GM23338 (cell line): ENCODE measurements around the gene FGFR2. TPM values are rescaled to one million over a fixed set of nuclear protein-coding genes. Genes with fewer than 3 reads are reported as not detected.
A peak's percentile ranks its signal among the peaks of the same experiment; 100 is the strongest.

Experiments used
- ATAC-seq: fragments of 200-7000 bp; cut with Tn5 transposase; 3 replicates; pipeline ENCODE4 v1.9.1; 2020
- DNase-seq: peaks from one replicate; pipeline ENCODE4 v3.0.0-alpha.2; 2015; ENCODE audit warnings: low spot score
- H2AFZ ChIP-seq: fragments of 200-600 bp; sonication (generic); 2 replicates; pipeline ENCODE4 v1.8.0; 2016; ENCODE audit warnings: antibody characterized with exemption, mild to moderate bottlenecking, moderate library complexity
- H3F3A ChIP-seq: fragments of 200-600 bp; sonication (generic); replicated peaks from 2 replicates; pipeline ENCODE4 v1.8.0; 2017; ENCODE audit warnings: antibody characterized with exemption, mixed run types, low read depth
- H3K27ac ChIP-seq: fragments of 200-600 bp; sonication (generic); 2 replicates; pipeline ENCODE4 v1.6.1; 2016; ENCODE audit warnings: low read depth
- H3K27me3 ChIP-seq: fragments of 200-600 bp; sonication (generic); 2 replicates; pipeline ENCODE4 v1.8.0; 2016; ENCODE audit warnings: mild to moderate bottlenecking, mixed run types, moderate library complexity; ENCODE audit not compliant: insufficient read depth
- H3K36me3 ChIP-seq: fragments of 200-600 bp; sonication (generic); 2 replicates; pipeline ENCODE4 v1.8.0; 2016; ENCODE audit warnings: mild to moderate bottlenecking; ENCODE audit not compliant: insufficient read depth
- H3K4me1 ChIP-seq: fragments of 200-600 bp; sonication (generic); 2 replicates; pipeline ENCODE4 v1.8.0; 2016; ENCODE audit warnings: mild to moderate bottlenecking, moderate library complexity; ENCODE audit not compliant: insufficient read depth
- H3K4me2 ChIP-seq: fragments of 200-600 bp; sonication (generic); 2 replicates; pipeline ENCODE4 v1.7.1; 2017; ENCODE audit warnings: mixed run types
- H3K4me3 ChIP-seq: fragments of 200-600 bp; sonication (generic); 2 replicates; pipeline ENCODE4 v1.6.1; 2016; ENCODE audit warnings: mixed run types
- H3K79me2 ChIP-seq: fragments of 200-600 bp; sonication (generic); replicated peaks from 2 replicates; pipeline ENCODE4 v1.8.0; 2017; ENCODE audit warnings: mild to moderate bottlenecking; ENCODE audit not compliant: insufficient read depth
- H3K9me2 ChIP-seq: fragments of 200-600 bp; sonication (generic); 2 replicates; pipeline ENCODE4 v1.8.0; 2017; ENCODE audit not compliant: insufficient read depth
- H4K20me1 ChIP-seq: fragments of 200-600 bp; sonication (generic); replicated peaks from 2 replicates; pipeline ENCODE4 v1.8.0; 2017; ENCODE audit warnings: mild to moderate bottlenecking; ENCODE audit not compliant: insufficient read depth
- H3K27ac Mint-ChIP-seq: 2 replicates; pipeline ENCODE4 v1.8.0; 2020; ENCODE audit warnings: inconsistent platforms, mild to moderate bottlenecking, moderate library complexity, mixed read lengths
- H3K27me3 Mint-ChIP-seq: 3 replicates; pipeline ENCODE4 v1.8.0; 2022; ENCODE audit warnings: low read depth, mild to moderate bottlenecking, moderate library complexity, mixed read lengths, inconsistent platforms; ENCODE audit not compliant: insufficient read depth, poor library complexity
- H3K36me3 Mint-ChIP-seq: 3 replicates; pipeline ENCODE4 v1.8.0; 2021; ENCODE audit warnings: low read depth, mild to moderate bottlenecking, inconsistent platforms, moderate library complexity, mixed read lengths
- H3K4me1 Mint-ChIP-seq: 3 replicates; pipeline ENCODE4 v1.8.0; 2020; ENCODE audit warnings: mild to moderate bottlenecking, inconsistent platforms, mixed read lengths
- H3K4me3 Mint-ChIP-seq: 3 replicates; pipeline ENCODE4 v1.8.0; 2021; ENCODE audit warnings: moderate library complexity, mild to moderate bottlenecking, inconsistent platforms, mixed read lengths
- H3K9me3 Mint-ChIP-seq: 3 replicates; pipeline ENCODE4 v1.8.0; 2020; ENCODE audit warnings: moderate library complexity, mild to moderate bottlenecking, inconsistent platforms, mixed read lengths
- CREB1 ChIP-seq: fragments of 250-450 bp; sonication (Bioruptor Pico); IDR thresholded peaks from 2 replicates; pipeline ENCODE4 v1.5.0; 2020; ENCODE audit warnings: low read depth, mild to moderate bottlenecking, moderate library complexity
- EZH2 ChIP-seq: fragments of 200-600 bp; sonication (generic); IDR thresholded peaks from one replicate; pipeline ENCODE4 v1.8.0; 2017; ENCODE audit warnings: antibody characterized with exemption, mild to moderate bottlenecking, low read depth; ENCODE audit not compliant: unreplicated experiment
- EZH2phosphoT487 ChIP-seq: fragments of 200-600 bp; sonication (generic); IDR thresholded peaks from one replicate; pipeline ENCODE4 v1.8.1; 2018; ENCODE audit warnings: antibody characterized with exemption; ENCODE audit not compliant: unreplicated experiment
- JUNB ChIP-seq: IDR thresholded peaks from one replicate; pipeline ENCODE4 v1.6.1; 2016; ENCODE audit warnings: antibody characterized with exemption; ENCODE audit not compliant: unreplicated experiment
- NANOG ChIP-seq: IDR thresholded peaks from 2 replicates; pipeline ENCODE4 v1.6.1; 2016; ENCODE audit warnings: antibody characterized with exemption, borderline replicate concordance
- POLR2AphosphoS5 ChIP-seq: IDR thresholded peaks from 2 replicates; pipeline ENCODE4 v1.6.1; 2016; ENCODE audit warnings: antibody characterized with exemption, low read depth
- STAT1 ChIP-seq: IDR thresholded peaks from one replicate; pipeline ENCODE4 v1.6.1; 2016; ENCODE audit warnings: antibody characterized with exemption; ENCODE audit not compliant: unreplicated experiment
- ZNF114 ChIP-seq: fragments of 250-450 bp; sonication (Bioruptor Pico); IDR thresholded peaks from 2 replicates; pipeline ENCODE4 v1.5.0; 2020; ENCODE audit warnings: mild to moderate bottlenecking, moderate library complexity
- ZNF331 ChIP-seq: fragments of 250-450 bp; sonication (Bioruptor Pico); IDR thresholded peaks from 2 replicates; pipeline ENCODE4 v1.5.0; 2020; ENCODE audit warnings: low read depth, mild to moderate bottlenecking, moderate library complexity
- ZNF462 ChIP-seq: fragments of 250-450 bp; sonication (Bioruptor Pico); IDR thresholded peaks from 2 replicates; pipeline ENCODE4 v1.5.0; 2020; ENCODE audit warnings: mild to moderate bottlenecking, moderate library complexity
- polyA plus RNA-seq: library from polyadenylated mRNA; unstranded; fragments of >200 nt; fragmentation: Nextera tagmentation; extraction: Ambion mirVana; gene quantifications from 2 replicates; pipeline ENCODE4 v1.2.1, GENCODE V29; 2016
- total RNA-seq: library from RNA; depleted of rRNA; stranded (reverse); fragments of >200 nt; shearing (Covaris generic); gene quantifications from 2 replicates; pipeline ENCODE4 v1.2.3, GENCODE V29; 2014
- TF ChIP-seq, protein P1 (sequence below): IDR thresholded peaks from one replicate; pipeline ENCODE4 v1.6.1; 2018; ENCODE audit warnings: antibody characterized with exemption; ENCODE audit not compliant: unreplicated experiment
- TF ChIP-seq, protein P2 (sequence below): IDR thresholded peaks from 2 replicates; pipeline ENCODE4 v1.6.1; 2016; ENCODE audit warnings: antibody characterized with exemption

FGFR2 gene
- total and polyA plus RNA-seq, 2 experiments from 2014 or later, result 31.1 to 106 TPM

GRCh38 chr10:121500701-121501332 lies 97.4 kb downstream of the FGFR2 start:
- no peak overlapping the region for H3K4me2 ChIP-seq

More at GRCh38 chr10:121500701-121501332, 97.4 kb downstream of the FGFR2 start:
- H3K9me3 Mint-ChIP-seq, result no peaks in the 10 kb centered on the region
- DNase-seq (no peak), ATAC-seq (no peak; the same call in 2 of the 3 replicates)
- Histone ChIP-seq H3K36me3 (peaks cover 46% of the 10 kb centered on the region), H3F3A (0 out of 2 replicates have a peak, but pooled peaks cover 2% of the 10 kb centered on the region), H3K9me2 (no peaks in the 10 kb centered on the region; the same call in 1 of the 2 replicates), H3K4me1 (no peaks in the 10 kb centered on the region), H4K20me1 (peaks cover 8% of the 10 kb centered on the region; the same call in 1 of the 2 replicates), H3K4me3 (no peak overlapping the region), H3K27me3 (no peaks in the 10 kb centered on the region), H2AFZ (no peak overlapping the region), H3K79me2 (peaks cover 39% of the 10 kb centered on the region), H3K27ac (no peak overlapping the region)
- H3K27ac Mint-ChIP-seq, result peak overlapping the region; percentile 9; the same call in 1 of the 2 replicates
- no peaks in the 10 kb centered on the region; the same call in 2 of the 3 replicates for H3K4me1 Mint-ChIP-seq
- H3K36me3 Mint-ChIP-seq, result peaks cover 93% of the 10 kb centered on the region
- peaks cover 2% of the 10 kb centered on the region for H3K27me3 Mint-ChIP-seq
- H3K4me3 Mint-ChIP-seq, result no peak overlapping the region
- TF ChIP-seq CREB1 (CRISPR knock-in tag) (no peak), ZNF331 (CRISPR knock-in tag) (no peak), STAT1 (no peak), JUNB (no peak), EZH2phosphoT487 (no peak), ZNF114 (CRISPR knock-in tag) (no peak), POLR2AphosphoS5 (no peak), NANOG (no peak), ZNF462 (CRISPR knock-in tag) (no peak), EZH2 (no peak)
- TF ChIP-seq, protein P1, sequence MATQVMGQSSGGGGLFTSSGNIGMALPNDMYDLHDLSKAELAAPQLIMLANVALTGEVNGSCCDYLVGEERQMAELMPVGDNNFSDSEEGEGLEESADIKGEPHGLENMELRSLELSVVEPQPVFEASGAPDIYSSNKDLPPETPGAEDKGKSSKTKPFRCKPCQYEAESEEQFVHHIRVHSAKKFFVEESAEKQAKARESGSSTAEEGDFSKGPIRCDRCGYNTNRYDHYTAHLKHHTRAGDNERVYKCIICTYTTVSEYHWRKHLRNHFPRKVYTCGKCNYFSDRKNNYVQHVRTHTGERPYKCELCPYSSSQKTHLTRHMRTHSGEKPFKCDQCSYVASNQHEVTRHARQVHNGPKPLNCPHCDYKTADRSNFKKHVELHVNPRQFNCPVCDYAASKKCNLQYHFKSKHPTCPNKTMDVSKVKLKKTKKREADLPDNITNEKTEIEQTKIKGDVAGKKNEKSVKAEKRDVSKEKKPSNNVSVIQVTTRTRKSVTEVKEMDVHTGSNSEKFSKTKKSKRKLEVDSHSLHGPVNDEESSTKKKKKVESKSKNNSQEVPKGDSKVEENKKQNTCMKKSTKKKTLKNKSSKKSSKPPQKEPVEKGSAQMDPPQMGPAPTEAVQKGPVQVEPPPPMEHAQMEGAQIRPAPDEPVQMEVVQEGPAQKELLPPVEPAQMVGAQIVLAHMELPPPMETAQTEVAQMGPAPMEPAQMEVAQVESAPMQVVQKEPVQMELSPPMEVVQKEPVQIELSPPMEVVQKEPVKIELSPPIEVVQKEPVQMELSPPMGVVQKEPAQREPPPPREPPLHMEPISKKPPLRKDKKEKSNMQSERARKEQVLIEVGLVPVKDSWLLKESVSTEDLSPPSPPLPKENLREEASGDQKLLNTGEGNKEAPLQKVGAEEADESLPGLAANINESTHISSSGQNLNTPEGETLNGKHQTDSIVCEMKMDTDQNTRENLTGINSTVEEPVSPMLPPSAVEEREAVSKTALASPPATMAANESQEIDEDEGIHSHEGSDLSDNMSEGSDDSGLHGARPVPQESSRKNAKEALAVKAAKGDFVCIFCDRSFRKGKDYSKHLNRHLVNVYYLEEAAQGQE, result no peak
- TF ChIP-seq, protein P2, sequence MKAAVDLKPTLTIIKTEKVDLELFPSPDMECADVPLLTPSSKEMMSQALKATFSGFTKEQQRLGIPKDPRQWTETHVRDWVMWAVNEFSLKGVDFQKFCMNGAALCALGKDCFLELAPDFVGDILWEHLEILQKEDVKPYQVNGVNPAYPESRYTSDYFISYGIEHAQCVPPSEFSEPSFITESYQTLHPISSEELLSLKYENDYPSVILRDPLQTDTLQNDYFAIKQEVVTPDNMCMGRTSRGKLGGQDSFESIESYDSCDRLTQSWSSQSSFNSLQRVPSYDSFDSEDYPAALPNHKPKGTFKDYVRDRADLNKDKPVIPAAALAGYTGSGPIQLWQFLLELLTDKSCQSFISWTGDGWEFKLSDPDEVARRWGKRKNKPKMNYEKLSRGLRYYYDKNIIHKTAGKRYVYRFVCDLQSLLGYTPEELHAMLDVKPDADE, result no peak
